ENCODE results near the gene RPTOR.
"Not testable (repeated sequence)": the region's sequence is repeated elsewhere in the genome, so short reads cannot be mapped to it uniquely, and the experiment has no call there.

Gene RPTOR

GRCh38 chr17:80619535-80620235 lies 75.0 kb downstream of the RPTOR start:
- DNase-seq: no peak

DNA sequence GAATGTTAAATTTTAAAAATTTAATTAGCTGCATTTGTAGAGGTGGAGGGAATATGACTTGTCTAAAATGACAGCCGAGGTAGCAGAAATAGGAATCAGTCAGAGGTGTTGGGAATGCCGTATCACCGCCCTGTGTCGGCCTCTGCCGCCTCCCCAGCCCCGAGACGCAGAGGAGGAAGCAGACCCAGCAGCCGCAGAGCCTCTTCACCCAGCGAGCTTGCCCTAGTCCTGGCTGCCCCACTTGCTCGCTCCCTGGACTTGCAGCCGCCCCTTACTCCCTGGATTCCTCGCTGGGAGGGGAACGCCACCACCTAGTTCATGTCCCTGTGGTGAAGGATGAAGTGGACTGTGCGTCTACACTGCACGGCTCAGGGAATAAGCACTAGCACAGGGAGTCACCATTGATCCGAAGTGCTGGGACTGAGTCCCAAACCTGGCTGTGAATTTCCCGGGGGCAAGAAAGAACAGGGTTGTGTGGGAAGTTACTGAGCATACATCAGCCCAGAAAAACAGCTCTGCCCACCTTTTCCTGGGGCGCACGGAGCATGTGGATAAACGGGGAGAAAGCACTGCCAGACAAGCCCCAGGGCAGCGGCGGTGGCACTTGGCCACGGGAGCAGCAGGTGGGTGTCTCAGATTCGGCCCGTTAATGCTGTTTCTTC lies 76.8 kb downstream of the RPTOR start:
- DNase-seq: no peak

- DNase-seq: no peak
These were observed 77.3 kb downstream of the RPTOR start for GRCh38 chr17:80621997-80622357.

- no peak for DNase-seq
These were observed 80.2 kb downstream of the RPTOR start for GRCh38 chr17:80624864-80625263.

GRCh38 chr17:80625627-80626026 lies 81.0 kb downstream of the RPTOR start:
- DNase-seq: no peak

GRCh38 chr17:80628881-80629280 lies 84.2 kb downstream of the RPTOR start:
- not testable (repeated sequence) for DNase-seq

- no peak for DNase-seq
These were observed 84.8 kb downstream of the RPTOR start for GRCh38 chr17:80629298-80630028.

GRCh38 chr17:80630560-80631120 lies 86.0 kb downstream of the RPTOR start:
- DNase-seq: no peak

DNA sequence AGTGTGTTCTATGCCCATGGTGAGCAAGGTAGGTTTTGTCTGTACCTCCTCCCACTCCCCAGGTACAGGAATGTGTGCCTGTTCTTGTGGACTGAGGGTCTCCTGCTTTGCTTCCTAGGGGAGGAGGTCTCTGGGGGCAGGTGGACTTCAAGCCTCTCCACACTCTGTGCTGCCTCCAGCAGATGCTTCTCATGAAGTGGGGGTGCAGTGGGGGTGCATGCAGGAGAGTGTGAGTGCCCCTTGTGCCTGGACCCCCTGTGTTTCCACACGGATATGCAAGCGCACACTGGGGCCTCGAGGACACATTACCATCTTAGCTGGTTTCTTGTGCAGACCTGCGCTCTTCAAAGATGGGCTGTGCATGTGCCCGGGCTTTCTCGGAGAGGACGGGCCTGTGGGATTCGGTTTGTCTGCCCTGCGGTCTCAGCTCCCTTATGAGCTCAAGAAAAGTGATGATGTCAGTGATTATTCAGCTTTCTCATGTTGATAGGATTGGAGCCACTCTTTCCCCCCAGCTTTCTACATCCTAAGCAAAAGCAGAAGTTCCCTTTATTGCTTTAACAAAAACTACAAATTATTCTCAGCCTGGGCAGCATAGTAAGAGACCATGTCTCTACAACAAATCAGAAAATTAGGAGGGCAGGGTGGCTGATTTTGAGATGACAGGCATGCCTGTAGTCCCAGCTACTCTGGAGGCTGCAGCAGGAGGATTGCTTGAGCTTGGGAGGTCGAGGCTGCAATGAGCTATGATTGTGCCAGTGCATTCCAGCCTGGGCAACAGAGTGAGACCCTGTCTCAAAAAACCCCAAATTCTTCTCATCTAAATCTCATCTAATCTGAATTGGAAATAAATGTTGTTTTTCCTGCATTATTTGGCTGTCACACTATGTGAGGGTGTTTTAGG lies 86.8 kb downstream of the RPTOR start:
- DNase-seq: no peak

GRCh38 chr17:80632046-80632581 lies 87.5 kb downstream of the RPTOR start:
- no peak for DNase-seq

DNA sequence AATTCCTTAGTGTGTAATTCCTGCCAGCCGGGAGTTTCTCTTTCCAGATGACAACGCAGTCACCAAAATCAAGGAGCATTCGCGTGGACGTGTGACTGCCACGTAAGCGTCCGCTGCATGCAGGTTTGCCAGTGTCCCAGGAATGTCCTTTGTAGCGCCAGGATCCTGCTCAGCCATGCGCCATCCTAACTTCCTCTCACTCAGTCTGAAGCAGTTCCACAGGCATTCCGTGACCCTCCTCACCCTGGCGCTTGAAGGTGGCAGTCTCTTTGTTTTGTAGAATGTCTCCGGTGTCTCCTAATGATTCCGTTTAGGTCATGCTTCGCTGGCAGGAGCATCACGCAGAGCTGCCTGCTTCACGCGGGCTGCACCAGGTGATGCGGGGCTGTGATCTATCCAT lies 88.6 kb downstream of the RPTOR start:
- DNase-seq: no peak

GRCh38 chr17:80633994-80634566 lies 89.4 kb downstream of the RPTOR start:
- DNase-seq: no peak

DNA sequence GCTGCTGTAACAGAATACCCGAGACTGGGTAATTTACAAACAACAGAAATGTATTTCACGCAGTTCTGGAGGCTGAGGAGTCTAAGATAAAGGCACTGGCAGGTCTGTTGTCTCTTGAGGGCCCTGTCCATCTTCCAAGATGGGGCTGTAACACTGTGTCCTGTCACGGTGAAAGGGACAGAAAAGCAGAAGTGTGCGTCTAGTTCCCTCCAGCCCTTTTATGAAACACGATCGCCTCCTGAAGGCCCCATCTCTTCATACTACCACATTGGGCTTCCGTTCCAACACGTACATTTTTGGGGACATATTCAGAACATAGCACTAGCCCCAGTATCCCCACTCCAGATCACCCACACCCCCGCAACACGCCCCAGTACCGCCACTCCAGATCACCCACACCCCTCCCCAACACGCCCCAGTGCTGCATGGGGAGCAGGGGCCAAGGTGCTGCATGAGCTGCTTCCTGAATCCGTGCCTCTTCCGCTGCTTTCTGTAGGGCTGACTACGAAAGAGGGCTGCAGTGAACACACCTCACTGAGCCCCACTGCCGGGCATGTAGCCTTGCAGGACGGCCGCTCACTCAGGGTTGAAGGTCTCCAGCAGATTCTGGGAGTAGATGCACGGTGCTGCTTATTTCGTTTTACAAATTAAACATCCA lies 91.9 kb downstream of the RPTOR start:
- DNase-seq: no peak

DNA sequence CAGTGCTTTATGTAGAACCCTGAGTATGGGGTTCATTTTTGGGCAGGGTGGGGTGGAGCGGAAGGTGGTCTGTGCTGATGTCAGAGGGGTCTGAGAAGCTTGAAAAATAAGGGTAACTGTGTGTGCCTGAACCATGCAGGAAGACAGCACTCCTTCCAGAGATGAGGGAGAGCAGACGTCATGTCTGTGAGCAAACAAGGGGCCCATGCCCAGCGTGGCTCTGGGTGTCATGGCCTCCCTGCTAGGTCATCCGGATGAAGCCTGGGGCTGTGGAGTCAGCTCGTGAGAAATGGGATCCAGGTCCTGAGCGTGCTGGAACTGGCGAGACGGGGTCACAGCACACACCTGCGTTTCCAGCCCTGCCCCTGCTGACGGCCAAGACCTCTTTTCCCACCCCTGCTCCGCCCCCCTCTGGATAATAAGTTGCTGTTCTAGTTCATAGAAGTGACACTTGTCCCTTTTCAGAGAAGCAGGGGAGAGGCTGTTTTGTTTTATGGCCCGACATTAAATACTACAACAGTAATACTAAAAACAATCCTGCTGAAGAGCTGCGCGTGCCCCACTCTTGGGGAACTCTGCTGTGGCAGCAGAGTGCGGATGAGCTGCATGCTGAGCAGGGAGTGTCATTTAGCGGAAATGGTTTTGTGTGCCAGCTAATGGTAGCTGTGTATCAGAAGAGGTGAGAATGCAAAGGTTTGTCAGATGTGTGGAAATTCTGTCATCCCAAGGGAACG lies 92.6 kb downstream of the RPTOR start:
- no peak for DNase-seq

GRCh38 chr17:80639658-80640057 lies 95.0 kb downstream of the RPTOR start:
- DNase-seq: no peak

- no peak for DNase-seq
These were observed 95.9 kb downstream of the RPTOR start for GRCh38 chr17:80640366-80641084.

DNA sequence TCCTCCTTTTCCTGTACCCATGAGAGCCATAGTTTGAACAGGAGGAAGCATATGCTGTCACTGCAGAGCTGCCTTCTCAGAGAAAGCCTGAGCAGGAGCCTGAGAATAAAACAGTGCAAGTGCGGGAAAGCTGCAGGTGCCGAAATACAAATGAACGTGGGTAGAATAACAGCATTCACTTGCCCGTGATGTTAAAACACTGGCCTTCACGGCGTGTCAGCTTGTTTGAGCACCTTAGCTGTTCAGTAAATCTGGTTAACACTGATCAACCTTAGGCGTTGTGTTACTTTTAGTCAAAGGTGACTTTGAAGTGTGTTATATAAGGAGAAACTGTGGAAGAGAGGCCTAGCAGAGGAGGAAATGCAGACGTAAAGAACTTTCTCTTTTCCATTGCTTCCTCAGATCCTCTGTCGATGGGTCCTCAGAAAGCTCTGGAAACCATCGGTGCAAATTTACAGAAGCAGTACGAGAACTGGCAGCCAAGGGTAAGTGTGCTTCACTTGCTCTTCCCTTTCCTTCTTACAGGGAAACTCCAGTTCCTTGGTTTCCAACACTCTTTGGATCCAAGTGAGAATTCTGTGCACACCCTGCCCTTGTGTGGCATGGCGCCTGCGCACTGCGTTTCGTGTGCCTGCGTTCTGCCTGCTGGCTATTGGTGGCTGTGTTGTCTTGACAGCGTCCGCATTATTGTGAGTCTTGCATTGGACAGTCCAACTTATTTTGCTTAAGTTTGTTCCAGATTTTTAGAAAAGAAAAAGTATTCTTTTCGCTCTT lies 98.9 kb downstream of the RPTOR start:
- no peak for DNase-seq

DNA sequence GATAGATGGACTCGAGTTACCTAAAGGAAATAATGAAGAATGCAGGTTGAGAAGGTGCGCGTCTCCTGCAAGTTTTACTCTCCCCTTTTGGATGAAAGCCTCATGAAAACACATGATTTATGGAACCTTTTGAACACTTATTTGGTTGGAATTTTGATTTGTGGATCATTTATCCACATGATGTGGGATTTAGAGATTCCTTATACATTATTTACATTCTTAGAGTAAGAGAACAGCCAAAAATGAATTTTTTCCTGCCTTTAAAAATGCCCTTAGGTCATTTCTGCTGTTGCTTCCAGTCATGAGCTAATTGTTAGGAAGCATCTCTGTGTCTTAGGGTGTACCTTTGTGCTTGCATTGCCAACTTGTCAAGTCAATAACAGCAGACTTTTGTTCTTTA lies 99.9 kb downstream of the RPTOR start:
- DNase-seq: no peak

- no peak for DNase-seq
These were observed 101.2 kb downstream of the RPTOR start for GRCh38 chr17:80645706-80646325.

All from DMS 273 treated with DMSO at 0.1 percent for 48 hours (cell line).